AG09319 (cell line): ENCODE data around the gene GNAI2.

Source experiments
- DNase-seq: peaks from one replicate; pipeline ENCODE4 v3.0.0-alpha.2; 2010; ENCODE audit warnings: low read depth; ENCODE audit errors: extremely low read depth
- CTCF ChIP-seq: IDR thresholded peaks from 2 replicates; pipeline ENCODE4 v1.5.1; 2011; ENCODE audit warnings: low read depth, mild to moderate bottlenecking, inconsistent platforms, low read length, moderate library complexity

Gene GNAI2

DNA sequence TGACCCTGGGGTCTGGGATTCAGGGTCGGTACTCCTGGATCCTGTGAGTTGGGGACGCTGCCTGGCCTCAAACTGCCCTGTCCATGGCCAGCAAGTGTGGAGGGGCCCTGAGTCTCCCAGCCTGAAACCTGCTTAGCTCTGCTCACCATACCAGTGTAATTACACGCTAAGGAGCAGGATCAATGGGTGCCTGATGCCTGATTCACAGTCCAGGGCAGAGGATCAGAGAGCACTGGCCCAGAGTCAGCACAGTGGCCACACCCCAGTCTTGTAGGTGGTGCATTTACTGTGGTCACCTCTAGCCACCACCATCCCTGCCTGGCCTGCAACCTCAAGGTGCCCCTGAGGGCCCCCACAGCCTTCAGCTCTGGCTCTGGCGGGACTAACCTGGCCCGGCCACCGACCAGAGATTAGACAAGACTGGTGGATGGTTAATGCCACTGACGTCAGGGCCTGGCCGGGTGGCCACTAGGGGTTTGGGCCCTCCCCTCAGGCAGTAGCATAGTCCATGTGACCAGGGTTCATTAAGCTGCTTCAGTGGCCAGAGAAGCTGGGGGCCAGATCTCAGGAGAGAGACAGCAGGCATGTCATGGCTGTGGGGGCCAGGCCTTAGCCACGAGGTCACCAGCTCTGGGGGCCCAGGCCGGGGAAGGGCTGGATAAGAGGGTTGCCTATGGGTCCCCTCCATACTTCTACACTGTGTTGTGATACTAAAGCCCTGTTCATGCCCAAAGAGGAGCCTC, 34.3 kb upstream of the GNAI2 start:
- DNase-seq = no peak
- TF ChIP-seq CTCF = no peak

GRCh38 chr3:50202353-50203112, 33.5 kb upstream of the GNAI2 start:
- no peak for DNase-seq
- no peak for TF ChIP-seq CTCF

DNA sequence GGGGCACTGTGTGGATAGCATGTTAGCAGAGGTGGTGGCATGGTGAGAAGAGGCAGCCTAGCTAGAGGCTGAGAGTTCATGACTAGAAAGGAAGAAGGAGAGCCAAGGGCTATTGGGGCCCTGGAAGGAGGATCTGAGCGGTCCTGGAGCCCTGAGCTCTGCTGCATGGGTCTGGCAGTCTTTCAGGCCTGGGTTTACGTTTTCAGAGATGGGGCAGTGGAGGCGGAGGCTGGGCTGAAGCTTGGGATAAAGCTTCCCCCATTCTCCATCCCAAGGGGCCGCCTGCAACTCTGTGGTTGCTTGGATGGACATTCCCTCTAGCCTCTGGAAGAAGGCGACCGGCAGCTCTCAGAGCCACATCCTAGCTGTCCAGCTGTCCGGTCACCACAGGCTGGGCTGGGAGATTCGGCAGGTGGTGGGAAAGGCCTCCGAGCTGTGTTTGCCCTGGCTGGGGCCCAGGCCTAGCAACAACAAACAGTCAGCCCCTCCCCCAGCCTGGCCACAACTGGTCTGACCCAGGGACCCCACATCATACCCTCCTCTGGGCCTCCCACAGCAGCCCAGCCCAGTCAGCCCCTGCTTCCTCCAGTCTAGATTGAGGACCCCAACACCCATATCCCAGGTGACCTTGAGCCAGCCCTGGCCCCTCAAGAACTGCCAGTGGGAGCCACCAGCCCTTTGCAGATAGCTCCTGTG, 32.7 kb upstream of the GNAI2 start:
- no peak for TF ChIP-seq CTCF
- no peak for DNase-seq

DNA sequence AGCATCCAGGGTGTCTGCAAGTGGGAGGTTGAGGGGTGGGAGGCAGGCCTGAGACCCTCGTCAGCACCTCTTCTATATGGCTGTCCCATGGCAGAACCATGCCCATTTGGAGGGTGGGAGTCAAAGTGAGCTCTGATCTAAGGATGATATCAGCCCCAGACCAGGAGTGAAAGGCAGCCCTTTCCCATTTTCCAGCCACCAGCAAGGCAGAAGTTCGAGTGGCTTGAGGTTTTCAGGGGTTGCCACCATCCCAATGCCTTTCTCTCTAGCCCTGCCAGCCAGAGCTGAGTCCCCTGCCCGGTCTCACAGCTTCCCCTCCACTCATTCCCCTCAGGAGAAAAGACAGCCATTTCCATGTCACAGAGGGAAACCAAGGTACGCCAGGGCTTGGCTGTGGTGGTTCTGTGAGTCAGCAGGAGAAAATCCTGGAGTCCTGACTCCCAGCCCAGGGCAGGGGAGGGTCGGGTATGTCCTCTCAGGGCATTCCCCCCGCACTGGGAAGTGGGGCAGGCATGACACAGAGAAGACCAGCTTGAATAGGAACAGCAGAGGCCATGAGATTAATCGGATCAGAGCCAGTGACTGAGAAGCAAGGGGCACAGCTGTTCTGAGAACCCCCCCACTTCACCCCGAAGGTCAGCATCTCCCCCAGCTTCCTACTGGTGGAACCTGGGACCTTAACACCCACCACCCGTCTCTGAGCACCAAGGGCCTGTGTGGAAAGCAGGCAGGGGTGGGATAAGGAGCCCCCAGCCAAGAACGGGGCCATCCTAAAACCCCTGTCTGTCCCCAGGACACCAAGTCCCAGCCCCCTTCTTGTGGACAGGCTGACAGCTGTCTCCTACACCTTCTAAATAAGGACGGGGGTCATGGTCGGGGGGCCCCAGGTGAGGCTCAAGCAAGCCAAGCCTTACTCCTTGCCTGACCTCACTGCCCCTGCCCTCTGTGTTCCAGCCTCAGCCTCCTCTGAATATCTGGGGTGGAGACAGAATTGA, 31.9 kb upstream of the GNAI2 start:
- TF ChIP-seq CTCF = no peak
- no peak for DNase-seq

GRCh38 chr3:50204804-50205412, 31.1 kb upstream of the GNAI2 start, which contains the start of gene SLC38A3:
Gene SLC38A3, plus strand, starts transcription at chr3:50205271. Its CDS starts 8,929 bp downstream, at chr3:50214200.
- no peak for DNase-seq

More at GRCh38 chr3:50204804-50205412, 31.1 kb upstream of the GNAI2 start, which contains the start of gene SLC38A3:
- TF ChIP-seq CTCF = no peak
